Measurements from ENCODE around the gene CEP250.

The CEP250 gene

DNA sequence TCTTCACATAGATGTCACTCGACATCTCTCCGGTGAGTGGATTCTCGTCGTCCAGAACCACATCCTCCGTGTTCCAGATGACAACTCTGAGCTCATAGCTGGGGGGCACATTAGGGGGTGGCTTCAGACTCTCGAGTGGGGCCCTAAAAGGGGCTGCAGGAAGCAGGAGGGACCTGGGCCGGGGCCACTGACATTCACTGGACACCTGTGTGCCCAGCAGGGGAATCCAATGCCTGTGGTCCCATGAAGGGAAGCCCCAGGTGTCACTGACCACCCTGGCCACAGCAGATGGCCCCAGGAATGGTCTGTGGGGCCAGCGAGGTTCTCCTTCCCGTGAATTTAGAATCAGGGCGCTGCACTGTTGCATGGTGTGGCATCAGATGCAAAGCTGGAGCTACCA lies 105.1 kb downstream of the CEP250 start:
- no peak for DNase-seq (ENCODE audit: low read depth in 2 of 2)

DNA sequence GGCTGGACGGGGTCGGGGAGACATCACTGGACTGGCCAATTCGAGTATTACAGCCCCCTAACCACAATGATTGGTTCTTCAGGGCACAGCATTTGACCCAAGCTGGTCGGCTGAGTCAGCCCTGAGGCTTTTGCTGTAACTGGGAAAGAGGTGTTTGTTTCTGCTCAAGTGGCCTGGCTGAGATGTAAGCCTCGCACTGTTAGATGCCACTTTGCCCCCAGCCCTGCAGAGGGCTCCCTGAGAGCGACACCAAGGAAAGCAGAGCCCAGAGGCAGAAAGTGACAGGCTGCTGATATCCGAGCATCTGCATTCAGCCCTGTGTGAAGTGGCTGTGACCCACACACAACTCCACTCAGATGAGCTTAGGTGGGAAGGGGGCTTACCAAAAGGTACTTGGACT lies 105.9 kb downstream of the CEP250 start:
- DNase-seq (ENCODE audit: low read depth in 2 of 2) = no peak

DNA sequence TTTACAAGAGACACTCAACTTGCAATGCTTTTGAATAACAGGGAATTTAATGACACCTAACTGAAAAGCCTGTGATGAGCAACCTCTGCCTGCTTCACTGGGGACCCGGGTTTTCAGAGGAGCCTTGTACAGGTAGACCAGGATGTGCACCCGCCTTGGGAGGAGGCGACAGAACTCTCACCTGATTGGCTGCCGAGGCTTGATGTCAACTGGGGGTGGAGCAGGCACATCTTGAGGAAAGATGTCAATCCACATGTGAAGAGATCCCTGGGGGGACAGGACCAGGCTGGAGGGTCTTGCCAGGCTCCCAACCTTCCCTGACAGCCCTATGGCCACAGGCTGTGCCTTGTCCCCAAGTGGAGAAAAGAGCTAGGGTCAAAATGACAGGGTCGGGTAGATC lies 106.3 kb downstream of the CEP250 start:
- no peak for DNase-seq (ENCODE audit: low read depth in 2 of 2)

DNA sequence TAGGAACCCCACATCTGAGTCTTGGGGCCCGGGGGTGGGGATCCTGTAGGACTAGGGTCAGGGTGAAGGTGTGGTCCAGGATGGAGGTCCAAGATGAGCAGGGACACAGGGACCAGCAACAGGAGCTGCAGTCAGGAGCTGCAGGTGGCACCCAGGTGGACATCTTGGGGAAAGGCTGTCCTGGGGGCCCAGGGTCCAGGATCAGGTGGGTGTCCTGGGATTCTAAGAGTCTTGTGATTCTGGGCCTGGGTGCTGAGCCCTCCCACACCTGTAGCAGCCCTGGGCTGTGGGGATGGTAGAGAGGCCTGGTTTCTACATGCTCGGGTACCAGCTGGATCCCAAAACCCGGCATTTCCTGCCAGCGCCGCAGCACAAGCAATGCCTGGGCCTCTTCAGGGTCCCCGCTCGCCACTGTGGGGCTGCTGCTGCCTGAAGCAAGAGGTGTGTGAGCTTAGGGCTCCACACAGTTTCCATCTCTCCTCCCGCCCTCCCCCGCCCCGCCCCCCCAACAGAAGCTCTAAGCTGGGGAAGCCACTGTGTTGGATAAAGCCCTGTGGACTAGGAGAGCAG lies 107.2 kb downstream of the CEP250 start:
- no peak for DNase-seq (ENCODE audit: low read depth in 2 of 2)

DNA sequence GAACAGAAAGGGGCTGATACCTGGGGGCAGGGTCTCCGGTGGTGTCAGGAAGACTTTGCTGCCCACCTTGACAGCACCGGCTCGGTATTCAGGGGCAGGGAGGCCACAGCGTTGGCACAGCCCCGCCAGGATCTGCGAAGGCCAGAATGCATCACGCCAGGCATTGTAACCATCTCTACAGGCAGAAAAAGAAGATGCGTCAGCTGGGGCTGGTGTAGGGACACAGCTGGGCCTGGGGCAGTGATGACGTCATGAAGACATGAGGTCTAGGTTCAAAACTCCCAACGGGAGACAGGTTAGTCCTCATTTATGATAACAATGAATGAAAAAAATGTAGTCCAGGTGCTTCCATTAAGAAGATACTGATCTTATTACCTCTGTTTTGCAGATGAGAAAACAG lies 108.4 kb downstream of the CEP250 start:
- no peak for DNase-seq (ENCODE audit: low read depth in 2 of 2)

DNA sequence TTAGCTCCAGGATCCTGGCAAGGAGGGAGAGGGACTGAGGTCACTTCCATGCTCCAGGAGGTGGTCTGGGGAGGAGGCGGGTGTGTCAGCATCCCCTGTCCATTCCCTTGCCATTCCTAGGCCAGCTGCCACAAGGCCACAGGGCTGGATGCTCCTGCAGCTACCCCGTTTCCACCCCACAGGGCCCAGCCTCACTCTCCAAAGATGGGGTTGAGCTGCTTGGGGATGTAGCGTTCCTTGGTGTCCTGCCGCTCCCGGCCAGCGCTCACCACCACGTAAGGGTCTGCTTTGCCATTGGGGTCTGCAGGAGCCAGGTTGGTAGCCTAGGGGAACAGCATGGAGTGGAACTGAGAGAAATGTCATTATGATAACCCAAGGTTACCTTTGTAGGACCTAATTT lies 109.5 kb downstream of the CEP250 start:
- no peak for DNase-seq (ENCODE audit: low read depth in 2 of 2)

DNA sequence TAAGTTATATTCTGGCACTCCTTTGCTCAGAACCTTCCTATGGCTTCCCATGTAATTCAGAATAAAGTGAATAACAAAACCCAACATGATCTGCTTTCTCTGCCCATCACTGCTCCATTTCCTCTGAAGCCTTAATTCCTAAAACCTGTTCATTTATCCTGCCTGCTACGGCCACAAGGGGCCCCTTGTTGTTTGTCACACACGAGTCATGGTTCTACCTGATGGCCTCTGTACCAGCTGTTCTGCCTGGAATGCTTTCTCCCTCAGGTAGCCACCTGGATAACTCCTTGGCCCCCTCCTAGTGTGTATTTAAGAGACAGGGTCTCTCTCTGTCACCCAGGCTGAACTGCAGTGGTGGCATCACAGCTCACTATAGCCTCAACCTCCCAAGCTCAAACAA lies 113.2 kb downstream of the CEP250 start:
- no peak for DNase-seq (ENCODE audit: low read depth in 2 of 2)

Data from stimulated activated CD8-positive, alpha-beta memory T cell treated with anti-CD3 and anti-CD28 coated beads, Interleukin-7, amount 100 ng/mL, for 4 hours (primary cell).